SH-SY5Y (cell line): Measurements from ENCODE around the gene NOL4L.

Experiments used
- GATA2 ChIP-seq: IDR thresholded peaks from 2 replicates; pipeline ENCODE4 v1.6.1; 2011; ENCODE audit warnings: mild to moderate bottlenecking, low read depth, low read length
- GATA3 ChIP-seq: IDR thresholded peaks from 2 replicates; pipeline ENCODE4 v1.6.1; 2011; ENCODE audit warnings: low read depth, mild to moderate bottlenecking, low read length, moderate library complexity

DNA sequence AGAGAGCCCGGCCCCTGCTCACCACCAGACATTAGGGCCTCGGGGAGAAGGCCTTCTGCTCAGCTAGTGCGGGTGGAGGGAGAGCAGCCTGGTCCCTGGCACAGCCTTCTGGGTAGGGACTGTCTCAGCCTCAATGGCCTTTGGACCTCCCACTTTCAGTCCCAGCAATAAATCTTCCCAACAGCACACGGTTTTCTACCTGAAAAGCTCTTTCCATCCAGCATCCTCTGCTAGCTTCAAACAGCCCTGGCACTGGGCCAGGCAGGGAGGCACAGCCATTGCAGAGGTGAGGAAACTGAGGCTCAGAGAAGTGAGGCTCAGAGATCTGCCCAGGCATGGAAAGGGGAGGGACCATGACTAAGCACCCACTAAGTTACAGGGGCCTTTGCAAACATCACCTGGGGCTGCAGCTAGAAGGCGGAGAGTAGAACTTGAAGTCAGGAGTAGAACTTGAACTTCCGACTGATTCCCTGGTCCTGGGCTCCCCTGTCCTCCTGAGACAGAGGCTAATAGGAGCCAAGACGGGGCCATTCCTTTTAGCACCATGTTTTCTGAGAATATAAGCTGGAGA is 43.9 kb upstream of the NOL4L start:
- TF ChIP-seq GATA2 (no peak), GATA3 (no peak)
